BJ (cell line): ENCODE measurements around the gene ANTXR2. TPM values are rescaled to one million over a fixed set of nuclear protein-coding genes. Genes with fewer than 3 reads are reported as not detected.

Experiments used
- CTCF ChIA-PET: fragments of 350-600 bp; formaldehyde crosslinking; extraction: SDS; loops from one replicate; lab custom pipeline; 2021; ENCODE audit warnings: antibody characterized with exemption, inconsistent platforms; lab: Yijun Ruan, JAX
- POLR2A ChIA-PET: fragments of 300-600 bp; sonication (Branson Sonifier 250); formaldehyde crosslinking; extraction: SDS; loops from one replicate; lab custom pipeline; 2021; ENCODE audit warnings: antibody characterized with exemption; lab: Charles Lee
- DNase-seq: peaks from one replicate; pipeline ENCODE4 v3.0.0-alpha.2; 2011; ENCODE audit warnings: low read depth
- H3K27me3 ChIP-seq: 2 replicates; pipeline ENCODE4 v1.6.0; 2011; ENCODE audit warnings: low read length; ENCODE audit not compliant: control insufficient read depth, insufficient read depth
- H3K36me3 ChIP-seq: 2 replicates; pipeline ENCODE4 v1.5.1; 2011; ENCODE audit warnings: low read length; ENCODE audit not compliant: control insufficient read depth, insufficient read depth
- H3K4me3 ChIP-seq: 2 replicates; pipeline ENCODE4 v1.5.1; 2011; ENCODE audit warnings: low read depth, mild to moderate bottlenecking, control low read depth, low read length
- CTCF ChIP-seq: IDR thresholded peaks from 2 replicates; pipeline ENCODE4 v1.5.1; 2011; ENCODE audit warnings: low read depth, mild to moderate bottlenecking, control low read depth, inconsistent platforms, low read length, moderate library complexity; ENCODE audit not compliant: insufficient read depth
- polyA plus RNA-seq: library from polyadenylated mRNA; depleted of rRNA; stranded (reverse); fragments of >200 nt; gene quantifications from 2 replicates; pipeline ENCODE4 v1.2.3, GENCODE V29; 2011

ANTXR2 gene
- polyA plus RNA-seq, 1 experiment: 18.9 TPM

GRCh38 chr4:79872738-79873137 is 200.3 kb downstream of the ANTXR2 start:
- Histone ChIP-seq H3K27me3 (no peaks in the 10 kb centered on the region), H3K4me3 (no peak overlapping the region), H3K36me3 (no peaks in the 10 kb centered on the region)
- ChIA-PET CTCF (no interaction called here), POLR2A (no interaction called here)
- no peak for TF ChIP-seq CTCF
- no peak for DNase-seq

- Histone ChIP-seq H3K4me3 (no peak overlapping the region), H3K27me3 (no peaks in the 10 kb centered on the region), H3K36me3 (no peaks in the 10 kb centered on the region)
- TF ChIP-seq CTCF: no peak
- DNase-seq: no peak
- ChIA-PET CTCF (no interaction called here), POLR2A (no interaction called here)
These were observed 201.1 kb downstream of the ANTXR2 start for GRCh38 chr4:79871961-79872360.

GRCh38 chr4:79869597-79870237 is 203.3 kb downstream of the ANTXR2 start:
- ChIA-PET CTCF (no interaction called here), POLR2A (no interaction called here)
- no peak for DNase-seq
- Histone ChIP-seq H3K4me3 (no peak overlapping the region), H3K27me3 (no peaks in the 10 kb centered on the region), H3K36me3 (no peaks in the 10 kb centered on the region)
- TF ChIP-seq CTCF: no peak

GRCh38 chr4:79865201-79865597 is 207.8 kb downstream of the ANTXR2 start:
- no peak for TF ChIP-seq CTCF
- H3K27me3 ChIP-seq: no peaks in the 10 kb centered on the region
- ChIA-PET POLR2A (interaction anchor here (0.5 kb wide), 1 partner anchor 797 kb away, joined by 3 read pairs; no protein-coding TSS in a partner anchor), CTCF (interaction anchor here (1.6 kb wide), 1 partner anchor 20 kb away, joined by 5 read pairs; no protein-coding TSS in a partner anchor)
- DNase-seq: no peak
- no peak overlapping the region for H3K4me3 ChIP-seq
- no peaks in the 10 kb centered on the region for H3K36me3 ChIP-seq

GRCh38 chr4:79864500-79865200 is 208.4 kb downstream of the ANTXR2 start:
- ChIA-PET CTCF (interaction anchor here (1.6 kb wide), 1 partner anchor 20 kb away, joined by 5 read pairs; no protein-coding TSS in a partner anchor), POLR2A (no interaction called here)
- no peak for DNase-seq
- Histone ChIP-seq H3K36me3 (no peaks in the 10 kb centered on the region), H3K4me3 (no peak overlapping the region), H3K27me3 (no peaks in the 10 kb centered on the region)
- TF ChIP-seq CTCF: no peak
